OCI-LY1 (cell line): ENCODE results near the gene ARAF.

Experiments
- EZH2 ChIP-seq: fragments of 200-600 bp; sonication (generic), shearing (Covaris generic); IDR thresholded peaks from 2 replicates; pipeline ENCODE4 v1.8.0; 2017; ENCODE audit warnings: borderline replicate concordance, mixed run types, mild to moderate bottlenecking, antibody characterized with exemption, low read length, moderate library complexity, mixed read lengths
- TF ChIP-seq, protein P1 (sequence below): fragments of 200-600 bp; sonication (generic), shearing (Covaris generic); IDR thresholded peaks from 2 replicates; pipeline ENCODE4 v1.5.1; 2017; ENCODE audit warnings: mild to moderate bottlenecking, antibody characterized with exemption, low read length, moderate library complexity, mixed read lengths

DNA sequence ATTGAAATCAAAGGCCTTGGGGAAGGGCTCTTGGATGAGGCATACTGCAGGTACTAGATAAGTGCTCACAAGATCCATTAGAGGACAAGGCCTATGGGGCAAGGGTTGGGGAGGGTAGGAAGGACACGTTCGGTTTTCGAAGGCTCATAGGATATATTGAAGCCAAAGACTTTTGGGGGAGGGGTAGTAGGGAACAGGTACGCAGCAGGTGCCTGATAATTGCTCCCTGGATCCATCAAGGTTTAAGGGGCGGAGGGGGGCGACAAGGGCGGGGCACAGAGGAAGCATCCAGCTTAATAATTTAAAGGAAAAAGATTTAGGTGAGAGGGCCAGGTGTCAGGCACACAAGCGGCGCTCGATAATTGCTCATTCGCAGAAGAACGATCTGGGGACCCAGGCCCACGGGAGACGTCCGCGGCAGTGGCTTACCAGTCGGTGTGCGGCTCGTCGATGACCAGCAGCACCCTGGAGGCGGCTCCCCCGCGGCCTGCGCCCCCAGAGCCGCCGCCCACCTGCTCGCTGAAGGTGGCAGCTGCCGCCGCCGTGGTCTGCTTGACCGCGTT lies 58.0 kb downstream of the ARAF start:
- TF ChIP-seq, protein P1, sequence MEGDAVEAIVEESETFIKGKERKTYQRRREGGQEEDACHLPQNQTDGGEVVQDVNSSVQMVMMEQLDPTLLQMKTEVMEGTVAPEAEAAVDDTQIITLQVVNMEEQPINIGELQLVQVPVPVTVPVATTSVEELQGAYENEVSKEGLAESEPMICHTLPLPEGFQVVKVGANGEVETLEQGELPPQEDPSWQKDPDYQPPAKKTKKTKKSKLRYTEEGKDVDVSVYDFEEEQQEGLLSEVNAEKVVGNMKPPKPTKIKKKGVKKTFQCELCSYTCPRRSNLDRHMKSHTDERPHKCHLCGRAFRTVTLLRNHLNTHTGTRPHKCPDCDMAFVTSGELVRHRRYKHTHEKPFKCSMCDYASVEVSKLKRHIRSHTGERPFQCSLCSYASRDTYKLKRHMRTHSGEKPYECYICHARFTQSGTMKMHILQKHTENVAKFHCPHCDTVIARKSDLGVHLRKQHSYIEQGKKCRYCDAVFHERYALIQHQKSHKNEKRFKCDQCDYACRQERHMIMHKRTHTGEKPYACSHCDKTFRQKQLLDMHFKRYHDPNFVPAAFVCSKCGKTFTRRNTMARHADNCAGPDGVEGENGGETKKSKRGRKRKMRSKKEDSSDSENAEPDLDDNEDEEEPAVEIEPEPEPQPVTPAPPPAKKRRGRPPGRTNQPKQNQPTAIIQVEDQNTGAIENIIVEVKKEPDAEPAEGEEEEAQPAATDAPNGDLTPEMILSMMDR, result no peak
- TF ChIP-seq EZH2, result no peak
